GM23248 (cell line): ENCODE measurements around the gene TSPEAR.

Source experiments
- EZH2 ChIP-seq: fragments of 200-600 bp; sonication (generic); IDR thresholded peaks from 2 replicates; pipeline ENCODE4 v1.6.1; 2018; ENCODE audit warnings: antibody characterized with exemption, mild to moderate bottlenecking; ENCODE audit not compliant: insufficient read depth, poor library complexity, severe bottlenecking
- EZH2phosphoT487 ChIP-seq: fragments of 200-600 bp; sonication (generic); IDR thresholded peaks from 2 replicates; pipeline ENCODE4 v1.6.1; 2018; ENCODE audit warnings: antibody characterized with exemption, moderate library complexity, mild to moderate bottlenecking, low read depth; ENCODE audit not compliant: insufficient read depth

DNA sequence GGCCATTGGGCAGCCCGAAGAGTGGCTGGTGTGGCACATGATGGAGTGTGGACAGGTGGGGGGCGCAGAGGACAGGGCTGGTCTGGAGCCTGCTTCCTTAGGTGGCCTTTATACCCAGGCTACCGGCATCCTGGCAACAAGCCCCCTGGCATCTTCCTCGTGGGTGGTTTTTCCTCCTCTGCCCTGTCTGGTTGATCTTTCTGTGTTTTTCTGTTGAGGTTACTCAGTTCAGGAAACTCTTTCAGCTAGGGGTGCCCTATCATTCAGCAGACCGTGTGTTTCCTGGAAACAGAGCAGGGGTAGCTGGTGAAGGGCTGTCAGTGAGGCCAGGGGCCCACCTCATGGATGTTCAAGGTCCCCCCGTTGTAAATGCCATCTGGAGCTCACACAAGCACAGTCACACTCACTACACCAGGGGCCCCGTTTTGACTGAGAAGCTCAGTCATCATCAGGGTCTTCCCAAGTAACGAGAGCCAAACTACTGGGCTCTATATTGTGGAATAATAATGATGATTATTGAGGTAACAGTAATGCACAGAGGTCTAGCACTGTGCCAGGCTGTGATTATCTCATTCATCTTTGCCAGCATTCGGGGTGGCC, 56.7 kb downstream of the TSPEAR start, which contains the start of gene KRTAP12-4:
- TF ChIP-seq EZH2 (no peak), EZH2phosphoT487 (no peak)
